GM21367 (cell line): Measurements from ENCODE around the gene PIH1D1.
A peak's percentile ranks its signal among the peaks of the same experiment; 100 is the strongest.

Experiments
- ATAC-seq: cut with Tn5 transposase; IDR thresholded peaks from one replicate; pipeline ENCODE4 v1.9.1; 2021; ENCODE audit not compliant: unreplicated experiment

Gene PIH1D1

GRCh38 chr19:49451430-49452181, at the start of gene PIH1D1:
Gene PIH1D1, minus strand, starts transcription at chr19:49451814. Its CDS starts 240 bp downstream, at chr19:49451574.
- peak; percentile 46 for ATAC-seq

- ATAC-seq = no peak
Measured at GRCh38 chr19:49499030-49499670, 47.5 kb upstream of the PIH1D1 start.

GRCh38 chr19:49498475-49498874, 46.9 kb upstream of the PIH1D1 start:
- ATAC-seq = no peak

- no peak for ATAC-seq
Measured at GRCh38 chr19:49497789-49498103, 46.1 kb upstream of the PIH1D1 start.

- ATAC-seq = no peak
Measured at GRCh38 chr19:49497047-49497788, 45.6 kb upstream of the PIH1D1 start.

GRCh38 chr19:49496574-49497008, 45.0 kb upstream of the PIH1D1 start:
- ATAC-seq = no peak

- ATAC-seq = no peak
Measured at GRCh38 chr19:49492573-49493405, 41.2 kb upstream of the PIH1D1 start.

GRCh38 chr19:49491804-49492572, 40.4 kb upstream of the PIH1D1 start:
- ATAC-seq = no peak

GRCh38 chr19:49491030-49491803, 39.6 kb upstream of the PIH1D1 start:
- no peak for ATAC-seq

GRCh38 chr19:49490287-49491029, 38.8 kb upstream of the PIH1D1 start:
- no peak for ATAC-seq

- ATAC-seq = no peak
Measured at GRCh38 chr19:49489601-49490167, 38.1 kb upstream of the PIH1D1 start.

- ATAC-seq = no peak
Measured at GRCh38 chr19:49488863-49489537, 37.4 kb upstream of the PIH1D1 start.

GRCh38 chr19:49488046-49488862, 36.6 kb upstream of the PIH1D1 start:
- ATAC-seq = no peak

- ATAC-seq = peak; percentile 83
Measured at GRCh38 chr19:49487277-49488045, 35.8 kb upstream of the PIH1D1 start, which contains the start of gene RPL13A. Gene RPL13A, plus strand, starts transcription at chr19:49487608. Its CDS starts 22 bp downstream, at chr19:49487630.

- no peak for ATAC-seq
Measured at GRCh38 chr19:49486710-49487276, 35.2 kb upstream of the PIH1D1 start.

GRCh38 chr19:49486232-49486631, 34.6 kb upstream of the PIH1D1 start:
- no peak for ATAC-seq
